Keratinocyte (primary cell): ENCODE measurements around the gene ACAD11. TPM values are rescaled to one million over a fixed set of nuclear protein-coding genes. Genes with fewer than 3 reads are reported as not detected.

ENCODE experiments used
- DNase-seq: peaks from one replicate; pipeline ENCODE4 v3.0.0-alpha.2; 2011; ENCODE audit warnings: low read depth, missing footprints, low spot score
- FAIRE-seq: peaks from 2 replicates; lab custom pipeline; 2011; peaks lifted over from hg19 to GRCh38; lab: Jason Lieb, UNC
- H2AFZ ChIP-seq: 2 replicates; pipeline ENCODE4 v1.6.0; 2012; ENCODE audit warnings: low read length, control low read depth, inconsistent platforms; ENCODE audit not compliant: control insufficient read depth
- H3K27ac ChIP-seq: 2 replicates; pipeline ENCODE4 v1.5.1; 2011; ENCODE audit warnings: low read length; ENCODE audit not compliant: control insufficient read depth, insufficient read depth
- H3K27me3 ChIP-seq: 3 replicates; pipeline ENCODE4 v1.6.0; 2011; ENCODE audit warnings: low read length; ENCODE audit not compliant: control insufficient read depth, insufficient read depth; ENCODE audit errors: extremely low read depth
- H3K36me3 ChIP-seq, 2 experiments: 2 replicates in 1 of 2; 3 replicates in 1 of 2; pipeline ENCODE4 v1.5.1; 2011; ENCODE audit warnings: low read length in 2 of 2, mild to moderate bottlenecking in 1 of 2; ENCODE audit not compliant: control insufficient read depth in 2 of 2, insufficient read depth in 2 of 2; ENCODE audit errors: extremely low read depth in 1 of 2
- H3K4me1 ChIP-seq: 3 replicates; pipeline ENCODE4 v1.5.1; 2011; ENCODE audit warnings: low read length; ENCODE audit not compliant: control insufficient read depth, insufficient read depth; ENCODE audit errors: extremely low read depth
- H3K4me2 ChIP-seq: 3 replicates; pipeline ENCODE4 v1.6.0; 2011; ENCODE audit warnings: low read depth, low read length; ENCODE audit not compliant: control insufficient read depth, insufficient read depth; ENCODE audit errors: extremely low read depth
- H3K4me3 ChIP-seq, 3 experiments: fragments of 200-600 bp in 1 of 3; sonication (generic) in 1 of 3; 2 replicates in 2 of 3; 3 replicates in 1 of 3; pipeline ENCODE4 v1.5.1; 2011 to 2016; ENCODE audit warnings: low read length in 3 of 3, mild to moderate bottlenecking in 3 of 3, control low read depth in 2 of 3, inconsistent platforms in 1 of 3, low read depth in 1 of 3, mixed read lengths in 1 of 3, mixed run types in 1 of 3, moderate library complexity in 1 of 3; ENCODE audit not compliant: control insufficient read depth in 2 of 3, insufficient read depth in 2 of 3; ENCODE audit errors: extremely low read depth in 1 of 3
- H3K79me2 ChIP-seq: 2 replicates; pipeline ENCODE4 v1.6.0; 2012; ENCODE audit warnings: low read length; ENCODE audit not compliant: control insufficient read depth, insufficient read depth
- H3K9ac ChIP-seq: 3 replicates; pipeline ENCODE4 v1.6.0; 2011; ENCODE audit warnings: low read length; ENCODE audit not compliant: control insufficient read depth, insufficient read depth; ENCODE audit errors: extremely low read depth
- H3K9me1 ChIP-seq: 3 replicates; pipeline ENCODE4 v1.6.0; 2011; ENCODE audit warnings: low read length; ENCODE audit not compliant: control insufficient read depth, insufficient read depth; ENCODE audit errors: extremely low read depth
- H3K9me3 ChIP-seq: 2 replicates; pipeline ENCODE4 v1.5.1; 2012; ENCODE audit warnings: low read depth, low read length; ENCODE audit not compliant: control insufficient read depth
- H4K20me1 ChIP-seq: 3 replicates; pipeline ENCODE4 v1.6.0; 2011; ENCODE audit warnings: low read length; ENCODE audit not compliant: control insufficient read depth, insufficient read depth; ENCODE audit errors: extremely low read depth
- EZH2 ChIP-seq: IDR thresholded peaks from one replicate; pipeline ENCODE4 v1.6.1; 2012; ENCODE audit warnings: inconsistent platforms, mild to moderate bottlenecking, low read length, moderate library complexity
- dilution Hi-C: fragments of 300-500 bp; cut with MboI; formaldehyde crosslinking; loops from one replicate; pipeline ENCODE4 v1.7.0; 2020; ENCODE audit warnings: low sequenced_read_pairs; ENCODE audit not compliant: extremely low pct_ligation_motif_present
- polyA plus RNA-seq, 5 experiments: library from polyadenylated mRNA; depleted of rRNA in 3 of 5; stranded (reverse) in 3 of 5; stranded (forward) in 1 of 5; unstranded in 1 of 5; fragments of >200 nt; gene quantifications; 1 replicate in 1 of 5; 2 replicates in 3 of 5; 3 replicates in 1 of 5; pipeline versions ENCODE4 v1.2.1 to v1.2.3, GENCODE V29; 2011 to 2012; ENCODE audit warnings: missing spikeins in 2 of 5, low read depth in 1 of 5, low replicate concordance in 1 of 5
- TF ChIP-seq, protein P1 (sequence below), 3 experiments: IDR thresholded peaks in 1 of 3; conservative IDR thresholded peaks in 1 of 3; optimal IDR thresholded peaks in 1 of 3; 2 replicates in 2 of 3; 3 replicates in 1 of 3; pipeline versions ENCODE3 to v1.5.1; 2011; ENCODE audit warnings: low read length in 3 of 3, mild to moderate bottlenecking in 3 of 3, moderate library complexity in 2 of 3, control low read depth in 1 of 3, inconsistent platforms in 1 of 3; ENCODE audit not compliant: insufficient read depth in 2 of 3; ENCODE audit errors: extremely low read depth in 1 of 3

The ACAD11 gene
- polyA plus RNA-seq, 1 donor (not counting 4 experiments of a cell fraction or from before 2014, with no cell fraction given), result 32.1 TPM

GRCh38 chr3:132593947-132594323, 65.7 kb downstream of the ACAD11 start:
- no peaks in the 10 kb centered on the region for H3K79me2 ChIP-seq
- no peaks in the 10 kb centered on the region for H3K9me3 ChIP-seq
- dilution Hi-C loops, result no loop called here
- H3K9me1 ChIP-seq, result no peaks in the 10 kb centered on the region
- no peak overlapping the region for H3K4me3 ChIP-seq
- peak overlapping the region; percentile 43 for H3K9ac ChIP-seq
- H3K27ac ChIP-seq, result peak overlapping the region; percentile 88
- peaks cover 0 to 3% of the 10 kb centered on the region in 2 experiments for H3K36me3 ChIP-seq
- H3K27me3 ChIP-seq, result no peaks in the 10 kb centered on the region
- FAIRE-seq, result peak; percentile 95
- H4K20me1 ChIP-seq, result no peaks in the 10 kb centered on the region
- H3K4me1 ChIP-seq, result peaks cover 30% of the 10 kb centered on the region
- peak overlapping the region; percentile 76 for H2AFZ ChIP-seq
- peak overlapping the region; percentile 56 for H3K4me2 ChIP-seq
- TF ChIP-seq, protein P1, sequence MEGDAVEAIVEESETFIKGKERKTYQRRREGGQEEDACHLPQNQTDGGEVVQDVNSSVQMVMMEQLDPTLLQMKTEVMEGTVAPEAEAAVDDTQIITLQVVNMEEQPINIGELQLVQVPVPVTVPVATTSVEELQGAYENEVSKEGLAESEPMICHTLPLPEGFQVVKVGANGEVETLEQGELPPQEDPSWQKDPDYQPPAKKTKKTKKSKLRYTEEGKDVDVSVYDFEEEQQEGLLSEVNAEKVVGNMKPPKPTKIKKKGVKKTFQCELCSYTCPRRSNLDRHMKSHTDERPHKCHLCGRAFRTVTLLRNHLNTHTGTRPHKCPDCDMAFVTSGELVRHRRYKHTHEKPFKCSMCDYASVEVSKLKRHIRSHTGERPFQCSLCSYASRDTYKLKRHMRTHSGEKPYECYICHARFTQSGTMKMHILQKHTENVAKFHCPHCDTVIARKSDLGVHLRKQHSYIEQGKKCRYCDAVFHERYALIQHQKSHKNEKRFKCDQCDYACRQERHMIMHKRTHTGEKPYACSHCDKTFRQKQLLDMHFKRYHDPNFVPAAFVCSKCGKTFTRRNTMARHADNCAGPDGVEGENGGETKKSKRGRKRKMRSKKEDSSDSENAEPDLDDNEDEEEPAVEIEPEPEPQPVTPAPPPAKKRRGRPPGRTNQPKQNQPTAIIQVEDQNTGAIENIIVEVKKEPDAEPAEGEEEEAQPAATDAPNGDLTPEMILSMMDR (optimal IDR thresholded peaks at IDR 0.05 in 1 of 3, IDR thresholded peaks at IDR 0.05 in 1 of 3, conservative IDR thresholded peaks at IDR 0.05 in 1 of 3; ENCODE audit: extremely low read depth in 1 of 3, insufficient read depth in 2 of 3, low read length in 3 of 3), result no peak
- no peak for TF ChIP-seq EZH2
- no peak for DNase-seq

DNA sequence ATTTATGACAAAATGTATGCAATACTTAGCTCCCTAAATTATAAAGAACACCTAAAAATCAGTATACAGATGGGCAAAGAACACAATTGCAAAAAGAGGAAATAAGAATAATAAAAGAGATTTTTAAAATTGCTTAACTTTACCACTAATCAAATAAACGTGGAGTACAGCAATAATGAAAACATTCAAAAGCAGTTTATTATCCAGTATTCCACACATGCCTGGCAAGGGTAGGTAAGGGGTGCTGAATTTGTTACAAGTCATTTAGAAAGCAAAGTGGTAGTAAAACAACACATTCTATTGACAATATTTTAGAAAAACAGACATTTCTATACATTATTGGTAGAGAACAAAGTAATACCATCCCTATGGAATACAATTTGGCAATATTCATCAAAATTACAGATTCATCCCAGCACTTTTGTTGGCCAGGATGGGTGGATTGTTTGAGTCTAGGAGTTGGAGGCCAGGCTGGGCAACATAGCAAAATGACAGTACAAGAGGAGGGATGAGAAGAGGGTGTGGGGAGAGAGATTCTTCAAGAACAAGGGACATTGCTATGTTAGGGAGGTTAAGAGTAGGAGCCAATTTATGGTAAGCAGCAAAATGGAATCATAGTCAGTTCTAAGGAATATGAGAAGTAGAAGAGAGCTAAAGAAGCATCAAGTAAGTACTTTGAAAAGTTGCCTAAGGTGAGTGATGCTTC, 66.2 kb downstream of the ACAD11 start:
- dilution Hi-C loops, result no loop called here
- peak overlapping the region; percentile 76 for H2AFZ ChIP-seq

More for the DNA sequence above, 66.2 kb downstream of the ACAD11 start:
- no peak for DNase-seq
- Histone ChIP-seq H3K4me3 (no peak overlapping the region), H3K27ac (peak overlapping the region; percentile 88), H3K9me3 (no peaks in the 10 kb centered on the region), H3K9me1 (no peaks in the 10 kb centered on the region), H3K4me1 (peaks cover 27% of the 10 kb centered on the region), H4K20me1 (no peaks in the 10 kb centered on the region), H3K36me3 (peaks cover 0 to 3% of the 10 kb centered on the region in 2 experiments), H3K9ac (peak overlapping the region; percentile 43), H3K27me3 (no peaks in the 10 kb centered on the region), H3K79me2 (no peaks in the 10 kb centered on the region), H3K4me2 (peak overlapping the region; percentile 56)
- TF ChIP-seq EZH2, result no peak
- TF ChIP-seq, protein P1 (optimal IDR thresholded peaks at IDR 0.05 in 1 of 3, IDR thresholded peaks at IDR 0.05 in 1 of 3, conservative IDR thresholded peaks at IDR 0.05 in 1 of 3; ENCODE audit: extremely low read depth in 1 of 3, insufficient read depth in 2 of 3, low read length in 3 of 3), result no peak
- peak; percentile 17 for FAIRE-seq
